HEK293T (cell line): ENCODE results near the gene CUX1.

Experiments
- FOXA1 ChIP-seq: fragments of 450-650 bp; IDR thresholded peaks from 2 replicates; pipeline ENCODE4 v1.6.1; 2016; ENCODE audit warnings: mild to moderate bottlenecking
- FOXK2 ChIP-seq: fragments of 450-650 bp; IDR thresholded peaks from 2 replicates; pipeline ENCODE4 v1.6.1; 2016; ENCODE audit warnings: mild to moderate bottlenecking
- HDGF ChIP-seq: fragments of 450-650 bp; IDR thresholded peaks from 2 replicates; pipeline ENCODE4 v1.6.1; 2017; ENCODE audit warnings: antibody characterized with exemption, borderline replicate concordance
- PKNOX1 ChIP-seq: fragments of 450-650 bp; IDR thresholded peaks from 2 replicates; pipeline ENCODE4 v1.6.1; 2016
- SP1 ChIP-seq: fragments of 450-650 bp; IDR thresholded peaks from 2 replicates; pipeline ENCODE4 v1.6.1; 2017
- TARDBP ChIP-seq: fragments of 450-650 bp; IDR thresholded peaks from 2 replicates; pipeline ENCODE4 v1.6.1; 2016
- ZNF384 ChIP-seq: fragments of 450-650 bp; IDR thresholded peaks from 2 replicates; pipeline ENCODE4 v1.6.1; 2016

- TF ChIP-seq SP1 (no peak), ZNF384 (no peak), FOXK2 (no peak), PKNOX1 (no peak), TARDBP (no peak), HDGF (no peak), FOXA1 (no peak)
These were observed 93.8 kb downstream of the CUX1 start for GRCh38 chr7:101910991-101911799.
